Natural killer cell (primary cell): ENCODE data around the gene BAHCC1. TPM values are rescaled to one million over a fixed set of nuclear protein-coding genes. Genes with fewer than 3 reads are reported as not detected.

ENCODE experiments used
- ATAC-seq, 3 donors: fragments of 150-1000 bp in 2 of 3; fragments of 200-7000 bp in 1 of 3; cut with Tn5 transposase; 1 replicate in 1 of 3; 2 replicates in 2 of 3; pipeline ENCODE4 v1.10.0; 2021; ENCODE audit warnings: mild to moderate bottlenecking in 2 of 3, moderate library complexity in 2 of 3
- DNase-seq, 2 donors: peaks; one replicate each; pipeline versions ENCODE4 v3.0.0 to v3.0.0-alpha.2; 2013 to 2021; ENCODE audit warnings: mixed read lengths in 1 of 2
- H3K27ac ChIP-seq: one replicate; pipeline ENCODE4 v1.5.1; 2013; ENCODE audit warnings: mild to moderate bottlenecking, low read length
- H3K27me3 ChIP-seq: one replicate; pipeline ENCODE4 v1.6.1; 2013; ENCODE audit warnings: low read length; ENCODE audit not compliant: control insufficient read depth, insufficient read depth
- H3K36me3 ChIP-seq: one replicate; pipeline ENCODE4 v1.6.1; 2013; ENCODE audit warnings: low read length; ENCODE audit not compliant: control insufficient read depth, insufficient read depth
- H3K4me1 ChIP-seq: one replicate; pipeline ENCODE4 v1.6.1; 2013; ENCODE audit warnings: low read length; ENCODE audit not compliant: control insufficient read depth, insufficient read depth
- H3K4me3 ChIP-seq: one replicate; pipeline ENCODE4 v1.5.1; 2013; ENCODE audit warnings: low read length
- H3K9me3 ChIP-seq: one replicate; pipeline ENCODE4 v1.6.1; 2013; ENCODE audit warnings: low read length; ENCODE audit not compliant: control insufficient read depth, insufficient read depth
- H3K27ac Mint-ChIP-seq, 2 donors: one replicate each; pipeline ENCODE4 v1.8.0; 2022; ENCODE audit warnings: mild to moderate bottlenecking in 2 of 2, mixed read lengths in 2 of 2, moderate library complexity in 1 of 2
- H3K27me3 Mint-ChIP-seq, 2 donors: one replicate each; pipeline ENCODE4 v1.8.0; 2022; ENCODE audit warnings: low read depth in 2 of 2, mixed read lengths in 2 of 2
- H3K36me3 Mint-ChIP-seq: one replicate; pipeline ENCODE4 v1.8.0; 2022; ENCODE audit warnings: mixed read lengths
- H3K4me1 Mint-ChIP-seq, 2 donors: one replicate each; pipeline ENCODE4 v1.8.0; 2022; ENCODE audit warnings: mixed read lengths in 2 of 2
- H3K4me3 Mint-ChIP-seq: one replicate; pipeline ENCODE4 v1.8.0; 2022; ENCODE audit warnings: mild to moderate bottlenecking, moderate library complexity, mixed read lengths
- H3K9me3 Mint-ChIP-seq, 2 donors: one replicate each; pipeline ENCODE4 v1.8.0; 2022; ENCODE audit warnings: mixed read lengths in 2 of 2
- WGBS: methylation state at CpG from one replicate; pipeline ENCODE4 v1.1.7; 2013; ENCODE audit warnings: missing lambda C conversion rate; ENCODE audit not compliant: insufficient coverage; 5-methylcytosine and 5-hydroxymethylcytosine counted together
- intact Hi-C: fragments of 100-400 bp; cut with micrococcal nuclease; formaldehyde crosslinking; loops from one replicate; pipeline ENCODE4 v1.14.2; 2022
- total RNA-seq, 4 donors: library from RNA; stranded (reverse); fragments of 120-200 nt in 1 of 4; gene quantifications; one replicate each; pipeline versions ENCODE4 v1.2.3 to v1.2.4, GENCODE V29; 2013 to 2022
- TF ChIP-seq, protein P1 (sequence below): fragments of 200-600 bp; IDR thresholded peaks from one replicate; pipeline ENCODE4 v1.8.0; 2022; ENCODE audit warnings: antibody characterized with exemption

Gene BAHCC1
- total RNA-seq, 3 donors from 2014 or later (not counting 1 experiment from before 2014, with no cell fraction given) = 2.9 to 17.3 (median 5.7) TPM

DNA sequence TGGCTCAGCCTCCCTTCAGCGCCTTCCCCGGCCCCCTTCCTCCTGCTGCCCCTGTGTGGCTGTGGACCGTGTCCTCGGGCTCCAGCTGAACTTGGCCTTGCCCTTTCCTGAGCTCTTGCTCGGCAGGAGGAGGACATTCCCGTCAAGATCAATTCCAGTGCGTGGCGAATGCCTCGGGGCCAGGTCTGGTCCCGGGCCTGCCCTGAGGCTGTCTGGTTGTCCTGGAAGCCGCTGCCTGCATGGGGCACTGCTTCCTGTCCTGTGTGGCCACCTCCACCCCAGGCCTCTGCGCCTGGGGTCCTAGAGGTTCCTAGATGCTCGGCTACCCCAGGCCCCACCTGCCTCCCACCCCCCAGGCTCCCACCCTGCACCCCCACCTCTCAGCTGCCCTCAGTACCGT lies 12.8 kb downstream of the BAHCC1 start:
- intact Hi-C loops = no loop called here
- Histone ChIP-seq H3K27ac (no peak overlapping the region), H3K4me1 (peaks cover 27% of the 10 kb centered on the region), H3K27me3 (peaks cover 12% of the 10 kb centered on the region), H3K9me3 (no peaks in the 10 kb centered on the region), H3K4me3 (no peak overlapping the region), H3K36me3 (no peaks in the 10 kb centered on the region)
- Mint-ChIP-seq H3K9me3 (no peaks in the 10 kb centered on the region), H3K27me3 (peaks cover 0 to 27% of the 10 kb centered on the region in 2 donors), H3K36me3 (no peaks in the 10 kb centered on the region), H3K27ac (no peak overlapping the region), H3K4me3 (no peak overlapping the region), H3K4me1 (peaks cover 9 to 15% of the 10 kb centered on the region in 2 donors)
- TF ChIP-seq, protein P1, sequence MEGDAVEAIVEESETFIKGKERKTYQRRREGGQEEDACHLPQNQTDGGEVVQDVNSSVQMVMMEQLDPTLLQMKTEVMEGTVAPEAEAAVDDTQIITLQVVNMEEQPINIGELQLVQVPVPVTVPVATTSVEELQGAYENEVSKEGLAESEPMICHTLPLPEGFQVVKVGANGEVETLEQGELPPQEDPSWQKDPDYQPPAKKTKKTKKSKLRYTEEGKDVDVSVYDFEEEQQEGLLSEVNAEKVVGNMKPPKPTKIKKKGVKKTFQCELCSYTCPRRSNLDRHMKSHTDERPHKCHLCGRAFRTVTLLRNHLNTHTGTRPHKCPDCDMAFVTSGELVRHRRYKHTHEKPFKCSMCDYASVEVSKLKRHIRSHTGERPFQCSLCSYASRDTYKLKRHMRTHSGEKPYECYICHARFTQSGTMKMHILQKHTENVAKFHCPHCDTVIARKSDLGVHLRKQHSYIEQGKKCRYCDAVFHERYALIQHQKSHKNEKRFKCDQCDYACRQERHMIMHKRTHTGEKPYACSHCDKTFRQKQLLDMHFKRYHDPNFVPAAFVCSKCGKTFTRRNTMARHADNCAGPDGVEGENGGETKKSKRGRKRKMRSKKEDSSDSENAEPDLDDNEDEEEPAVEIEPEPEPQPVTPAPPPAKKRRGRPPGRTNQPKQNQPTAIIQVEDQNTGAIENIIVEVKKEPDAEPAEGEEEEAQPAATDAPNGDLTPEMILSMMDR = no peak
- no peak for ATAC-seq
- WGBS = 83% methylated on average over 14 of the region's 14 CpGs
- no peak for DNase-seq

DNA sequence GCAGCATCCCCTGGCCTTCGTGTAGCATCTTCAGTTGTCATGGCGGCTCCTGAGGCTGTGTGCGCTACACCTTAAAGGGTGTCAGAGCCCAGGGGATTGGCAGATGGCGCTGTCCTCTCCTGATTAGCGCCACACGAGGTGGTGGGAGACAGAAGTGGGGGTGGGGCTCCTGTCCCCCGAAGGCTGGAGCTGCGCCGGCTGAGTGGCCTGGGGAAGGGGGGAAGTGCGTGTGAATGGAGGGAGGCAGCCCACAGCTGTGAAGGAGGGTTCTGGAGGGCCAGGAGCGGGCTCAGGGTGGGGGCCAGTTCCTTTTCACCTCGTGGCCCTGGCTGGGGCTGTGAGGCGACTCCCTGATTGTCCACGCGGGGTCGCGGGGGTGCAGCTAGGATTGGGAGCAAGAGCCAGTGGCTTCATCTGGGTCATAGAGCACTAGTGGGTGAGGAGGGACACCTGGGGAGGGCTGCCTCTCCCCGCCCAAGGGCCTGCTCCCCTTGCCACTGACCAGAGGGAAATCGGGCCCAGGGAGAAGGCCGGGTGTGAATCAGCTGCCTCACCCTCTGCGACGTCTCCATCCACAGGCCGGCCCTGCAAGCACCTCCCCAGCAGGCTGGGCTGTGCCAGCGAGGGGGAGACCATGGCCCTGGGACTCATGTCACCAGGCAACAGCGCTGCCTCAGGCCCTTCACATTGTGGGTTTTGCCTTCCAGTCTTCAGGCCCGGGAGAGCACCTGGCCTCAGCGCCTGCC lies 14.1 kb downstream of the BAHCC1 start:
- Histone ChIP-seq H3K27me3 (peaks cover 22% of the 10 kb centered on the region), H3K4me1 (peaks cover 39% of the 10 kb centered on the region), H3K9me3 (no peaks in the 10 kb centered on the region), H3K4me3 (no peak overlapping the region), H3K27ac (no peak overlapping the region), H3K36me3 (no peaks in the 10 kb centered on the region)
- Mint-ChIP-seq H3K36me3 (no peaks in the 10 kb centered on the region), H3K27me3 (peaks cover 0 to 23% of the 10 kb centered on the region in 2 donors), H3K4me3 (no peak overlapping the region), H3K9me3 (no peaks in the 10 kb centered on the region), H3K27ac (no peak overlapping the region), H3K4me1 (peaks cover 10 to 26% of the 10 kb centered on the region in 2 donors)
- intact Hi-C loops = no loop called here
- DNase-seq (no peak), ATAC-seq (no peak)
- TF ChIP-seq, protein P1 = no peak
- 70% methylated on average over 27 of the region's 27 CpGs for WGBS

DNA sequence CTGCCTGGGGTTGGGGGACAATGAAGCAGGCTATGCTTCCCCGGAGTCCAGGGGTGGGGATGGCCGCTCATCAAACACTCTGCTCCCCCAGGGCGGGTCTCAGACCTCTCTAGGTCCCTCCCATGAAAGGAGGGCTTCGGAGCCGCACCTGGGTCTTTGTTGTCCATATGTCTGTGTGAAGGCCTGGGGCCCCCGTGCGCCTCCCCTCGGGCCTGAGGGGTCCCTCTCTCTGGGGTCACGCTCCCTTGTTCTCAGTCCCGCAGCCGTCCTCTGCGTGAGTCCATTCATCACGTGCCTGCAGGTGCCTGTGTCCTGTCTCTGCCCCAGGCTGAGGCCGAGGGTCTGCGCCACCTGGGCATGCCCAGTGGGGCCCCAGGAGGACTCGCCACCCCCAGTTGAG lies 15.6 kb downstream of the BAHCC1 start:
- H3K36me3 Mint-ChIP-seq = no peaks in the 10 kb centered on the region
- H3K27ac ChIP-seq = no peak overlapping the region
- intact Hi-C loops = no loop called here
- H3K4me3 ChIP-seq = no peak overlapping the region
- no peak overlapping the region for H3K27ac Mint-ChIP-seq
- TF ChIP-seq, protein P1 = no peak
- no peaks in the 10 kb centered on the region for H3K9me3 ChIP-seq
- H3K27me3 Mint-ChIP-seq = peaks cover 0 to 22% of the 10 kb centered on the region in 2 donors
- peaks cover 10 to 26% of the 10 kb centered on the region in 2 donors for H3K4me1 Mint-ChIP-seq
- 93% methylated on average over 16 of the region's 16 CpGs for WGBS
- peaks cover 45% of the 10 kb centered on the region for H3K4me1 ChIP-seq
- H3K36me3 ChIP-seq = no peaks in the 10 kb centered on the region
- DNase-seq = no peak
- ATAC-seq = no peak
- peaks cover 22% of the 10 kb centered on the region for H3K27me3 ChIP-seq
- no peaks in the 10 kb centered on the region for H3K9me3 Mint-ChIP-seq
- H3K4me3 Mint-ChIP-seq = no peak overlapping the region

DNA sequence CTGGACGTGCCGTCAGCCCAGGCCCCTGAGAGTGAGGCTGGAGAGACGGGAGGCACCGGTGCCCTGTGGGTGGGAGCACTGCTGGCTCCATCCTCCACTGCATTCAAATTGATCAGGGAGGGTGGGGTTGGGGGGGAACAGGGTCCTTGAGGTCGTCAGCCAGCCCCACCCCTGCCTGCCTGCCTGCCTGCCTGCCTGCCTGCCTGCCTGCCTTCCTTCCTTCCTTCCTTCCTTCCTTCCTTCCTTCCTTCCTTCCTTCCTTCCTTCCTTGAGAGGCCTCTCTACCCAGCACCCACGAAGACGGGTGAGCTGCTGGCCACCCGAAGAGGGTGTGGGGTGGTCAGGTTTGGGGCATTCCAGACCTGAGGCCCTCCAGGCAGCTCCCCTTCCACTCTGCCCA lies 16.0 kb downstream of the BAHCC1 start:
- Histone ChIP-seq H3K4me1 (peaks cover 45% of the 10 kb centered on the region), H3K27me3 (peaks cover 22% of the 10 kb centered on the region), H3K36me3 (no peaks in the 10 kb centered on the region), H3K27ac (no peak overlapping the region), H3K9me3 (no peaks in the 10 kb centered on the region), H3K4me3 (no peak overlapping the region)
- Mint-ChIP-seq H3K27me3 (peaks cover 0 to 25% of the 10 kb centered on the region in 2 donors), H3K27ac (no peak overlapping the region), H3K4me1 (peaks cover 10 to 26% of the 10 kb centered on the region in 2 donors), H3K4me3 (no peak overlapping the region), H3K9me3 (no peaks in the 10 kb centered on the region), H3K36me3 (no peaks in the 10 kb centered on the region)
- DNase-seq (no peak), ATAC-seq (no peak)
- TF ChIP-seq, protein P1 = no peak
- intact Hi-C loops = no loop called here
- WGBS = 100% methylated on average over 2 of the region's 8 CpGs
